Activated CD8-positive, alpha-beta memory T cell treated with anti-CD3 and anti-CD28 coated beads, Interleukin-2, amount 50 U/mL, for 1 hour (primary cell): ENCODE results near the gene ZPR1.
"Not testable (repeated sequence)": the region's sequence is repeated elsewhere in the genome, so short reads cannot be mapped to it uniquely, and the experiment has no call there.

ENCODE experiments used
- DNase-seq: peaks from one replicate; pipeline ENCODE4 v3.0.0-alpha.2; 2020; ENCODE audit errors: extremely low read depth

Gene ZPR1, protein sequence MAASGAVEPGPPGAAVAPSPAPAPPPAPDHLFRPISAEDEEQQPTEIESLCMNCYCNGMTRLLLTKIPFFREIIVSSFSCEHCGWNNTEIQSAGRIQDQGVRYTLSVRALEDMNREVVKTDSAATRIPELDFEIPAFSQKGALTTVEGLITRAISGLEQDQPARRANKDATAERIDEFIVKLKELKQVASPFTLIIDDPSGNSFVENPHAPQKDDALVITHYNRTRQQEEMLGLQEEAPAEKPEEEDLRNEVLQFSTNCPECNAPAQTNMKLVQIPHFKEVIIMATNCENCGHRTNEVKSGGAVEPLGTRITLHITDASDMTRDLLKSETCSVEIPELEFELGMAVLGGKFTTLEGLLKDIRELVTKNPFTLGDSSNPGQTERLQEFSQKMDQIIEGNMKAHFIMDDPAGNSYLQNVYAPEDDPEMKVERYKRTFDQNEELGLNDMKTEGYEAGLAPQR

DNA sequence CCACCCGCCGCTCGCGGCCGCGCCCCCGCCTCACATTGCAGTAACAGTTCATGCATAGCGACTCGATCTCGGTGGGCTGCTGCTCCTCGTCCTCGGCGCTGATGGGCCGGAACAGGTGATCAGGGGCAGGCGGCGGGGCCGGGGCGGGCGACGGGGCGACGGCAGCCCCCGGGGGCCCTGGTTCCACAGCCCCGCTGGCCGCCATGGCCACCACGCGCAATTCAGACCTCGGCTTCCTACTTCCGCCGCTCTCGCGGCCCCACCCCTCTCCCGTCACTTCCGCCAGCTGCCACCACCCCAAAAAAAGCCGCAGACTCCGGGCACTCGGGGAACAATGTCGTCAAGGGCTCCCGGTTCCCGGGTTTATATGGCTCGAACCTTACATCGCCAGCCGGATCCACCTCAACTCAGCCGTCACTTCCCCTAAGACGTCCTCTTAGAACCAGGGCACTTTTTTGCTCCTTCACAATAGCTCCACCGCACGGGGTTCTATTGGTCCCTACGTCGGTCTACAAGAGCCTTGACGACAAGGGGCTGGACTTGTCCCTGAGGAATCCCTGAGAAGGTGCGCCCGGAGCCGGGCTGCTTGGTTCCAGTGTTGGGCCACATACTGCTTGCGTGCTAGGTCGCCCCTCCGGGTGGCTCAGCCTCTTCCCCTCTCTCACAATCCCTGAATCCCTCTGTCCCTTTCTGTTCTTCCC is at the start of gene ZPR1:
Gene ZPR1, minus strand, starts transcription at position 238 of the 701 bp plus-strand sequence. Its CDS starts 33 bp downstream, at position 205.
- DNase-seq = peak; percentile 65

DNA sequence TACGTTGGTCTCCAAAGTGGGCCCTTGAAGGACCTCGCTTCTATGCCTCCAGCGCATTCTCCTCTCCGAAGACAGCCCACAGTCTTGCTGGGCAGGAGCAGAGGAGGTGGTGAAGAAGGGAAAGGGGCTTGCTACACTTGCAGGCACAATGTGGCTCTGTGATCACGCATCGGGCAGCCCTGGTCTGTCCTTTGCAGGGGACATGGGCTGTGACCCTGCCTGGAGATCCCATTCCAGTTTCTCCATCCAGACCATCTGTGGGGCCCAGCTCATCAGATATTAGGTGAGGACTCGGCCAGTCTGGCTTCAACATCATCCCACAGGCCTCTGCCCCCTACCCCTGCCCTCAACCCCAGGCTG is 48.8 kb upstream of the ZPR1 start:
- no peak for DNase-seq

DNA sequence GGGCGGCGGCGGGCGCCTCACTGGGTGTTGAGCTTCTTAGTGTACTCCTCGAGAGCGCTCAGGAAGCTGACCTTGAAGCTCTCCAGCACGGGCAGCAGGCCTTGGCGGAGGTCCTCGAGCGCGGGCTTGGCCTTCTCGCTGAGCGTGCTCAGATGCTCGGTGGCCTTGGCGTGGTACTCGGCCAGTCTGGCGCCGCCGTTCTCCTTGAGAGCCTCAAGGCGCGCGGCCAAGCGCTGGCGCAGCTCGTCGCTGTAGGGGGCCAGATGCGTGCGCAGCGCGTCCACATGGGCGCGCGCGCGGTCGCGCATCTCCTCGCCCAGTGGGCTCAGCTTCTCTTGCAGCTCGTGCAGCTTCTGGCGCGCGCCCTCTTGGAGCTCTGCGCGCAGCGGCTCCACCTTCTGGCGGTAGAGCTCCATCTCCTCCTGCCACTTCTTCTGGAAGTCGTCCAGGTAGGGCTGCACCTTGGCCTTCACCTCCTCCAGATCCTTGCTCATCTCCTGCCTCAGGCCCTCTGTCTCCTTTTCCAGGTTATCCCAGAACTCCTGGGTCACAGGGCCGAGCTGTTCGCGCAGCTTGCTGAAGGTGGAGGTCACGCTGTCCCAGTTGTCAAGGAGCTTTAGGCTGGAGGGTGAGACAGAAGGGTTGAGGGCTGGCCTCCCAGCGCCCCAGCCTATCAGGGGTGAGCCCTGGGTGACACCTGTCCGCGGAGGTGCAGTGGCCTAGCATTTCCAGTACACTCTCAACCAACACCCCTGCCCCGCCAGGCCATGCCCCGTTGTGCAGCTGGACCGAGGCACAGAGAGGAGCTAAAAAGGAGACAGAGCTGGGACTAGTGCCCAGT is 48.2 kb upstream of the ZPR1 start:
- DNase-seq = peak; percentile 57

DNA sequence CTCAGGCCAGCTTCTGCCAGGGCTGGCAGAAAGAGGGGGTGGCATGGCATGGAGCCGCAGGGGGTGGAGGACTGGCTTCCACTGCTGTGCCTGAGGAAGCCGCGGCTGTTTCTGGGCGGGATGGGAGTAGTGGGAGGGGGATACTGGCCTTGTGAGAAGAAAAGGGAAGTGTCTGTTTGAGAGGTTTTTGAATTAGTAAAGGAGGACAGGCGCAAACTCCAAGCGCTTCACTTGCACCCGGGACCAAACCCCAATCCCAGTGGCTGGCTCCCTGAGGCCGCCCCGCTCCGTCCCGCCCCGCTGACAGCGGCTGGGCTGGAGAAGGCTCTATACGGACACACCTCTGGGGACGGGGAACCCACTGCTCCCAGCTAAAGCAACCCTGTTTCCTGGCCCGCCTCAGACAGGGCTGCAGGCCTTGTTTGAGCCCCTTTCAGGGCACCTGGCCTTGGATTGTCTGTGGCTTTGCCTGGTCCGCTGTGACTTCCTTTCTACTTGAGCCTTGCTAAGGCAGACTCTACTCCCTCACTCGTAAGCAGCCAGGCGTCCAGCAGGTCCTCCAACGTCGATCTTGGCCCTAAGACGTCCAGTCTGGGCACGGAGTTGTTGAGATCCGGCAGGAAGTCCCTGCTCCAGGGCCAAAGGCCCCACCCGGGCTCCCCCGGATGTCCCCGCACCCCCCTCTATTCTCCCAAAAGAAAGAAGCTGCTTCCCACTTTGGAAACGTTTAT is 47.4 kb upstream of the ZPR1 start:
- DNase-seq = no peak

DNA sequence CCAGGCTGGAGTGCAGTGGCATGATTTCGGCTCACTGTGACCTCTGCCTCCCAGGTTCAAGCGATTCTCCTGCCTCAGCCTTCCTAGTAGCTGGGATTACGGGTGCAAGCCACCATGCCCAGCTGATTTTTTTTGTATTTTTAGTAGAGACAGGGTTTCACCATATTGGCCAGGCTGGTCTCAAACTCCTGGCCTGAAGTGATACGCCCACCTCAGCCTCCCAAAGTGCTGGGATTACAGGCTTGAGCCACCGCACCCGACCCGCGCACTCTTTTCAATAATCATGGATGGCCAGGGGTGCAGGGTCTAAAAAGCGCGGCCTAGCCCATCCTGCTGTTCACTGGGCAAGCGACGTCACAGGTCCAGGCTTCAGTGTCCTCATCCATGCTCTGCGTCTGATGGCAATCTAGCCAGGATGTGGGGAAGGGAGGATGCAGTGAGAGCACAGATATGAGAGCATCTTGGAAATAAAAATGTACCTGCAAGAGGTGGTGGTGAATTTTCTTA is 46.8 kb upstream of the ZPR1 start:
- not testable (repeated sequence) for DNase-seq

DNA sequence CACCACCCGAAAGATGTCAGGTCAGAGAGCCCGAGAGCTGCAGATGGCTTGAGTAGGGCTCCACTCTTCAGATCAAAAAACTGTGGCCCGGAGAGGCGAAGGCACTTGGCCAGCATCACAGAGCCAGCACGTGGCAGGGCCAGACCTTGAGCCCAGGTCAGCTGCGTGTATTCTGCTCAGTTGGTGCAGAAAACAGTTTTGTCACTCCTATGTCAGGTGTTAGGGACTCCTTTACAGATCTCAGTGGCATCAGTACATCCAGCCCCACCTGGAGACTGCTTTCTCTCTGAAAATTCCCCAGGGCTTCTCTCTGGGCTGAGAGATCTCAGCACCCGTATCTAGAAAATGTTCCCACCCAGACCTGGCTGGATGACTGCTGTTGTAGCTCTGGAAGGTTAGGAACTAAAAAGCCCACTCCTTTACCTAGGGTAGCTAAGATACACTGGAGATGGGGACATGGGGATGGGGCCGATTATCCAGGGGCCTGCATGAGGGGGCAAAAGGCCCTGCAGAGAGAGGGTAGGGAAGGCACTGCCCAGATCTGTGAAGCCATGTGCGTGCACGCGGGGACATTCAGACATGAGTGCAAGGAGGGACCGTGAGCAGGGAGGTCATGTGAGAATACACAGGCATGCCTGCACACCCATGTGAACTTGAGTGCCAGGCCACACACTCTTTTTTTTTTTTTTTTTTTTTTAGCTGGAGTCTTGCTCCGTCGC is 46.2 kb upstream of the ZPR1 start:
- DNase-seq = no peak

DNA sequence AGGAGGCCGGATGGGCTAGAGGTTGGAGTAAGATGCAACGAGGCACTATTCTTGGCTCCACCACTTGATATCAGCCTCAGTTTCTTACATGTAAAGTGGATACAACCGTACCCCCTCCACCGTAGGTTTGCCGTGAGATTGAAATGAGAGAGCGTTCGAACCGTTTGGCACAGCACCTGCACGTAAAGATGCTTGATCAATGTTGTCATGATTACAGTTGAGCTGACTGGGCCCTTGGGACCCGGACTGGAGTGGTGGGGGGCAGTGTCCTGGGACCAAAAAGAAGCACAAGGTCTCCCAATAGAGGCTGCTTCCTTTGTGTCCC is 45.6 kb upstream of the ZPR1 start:
- no peak for DNase-seq

DNA sequence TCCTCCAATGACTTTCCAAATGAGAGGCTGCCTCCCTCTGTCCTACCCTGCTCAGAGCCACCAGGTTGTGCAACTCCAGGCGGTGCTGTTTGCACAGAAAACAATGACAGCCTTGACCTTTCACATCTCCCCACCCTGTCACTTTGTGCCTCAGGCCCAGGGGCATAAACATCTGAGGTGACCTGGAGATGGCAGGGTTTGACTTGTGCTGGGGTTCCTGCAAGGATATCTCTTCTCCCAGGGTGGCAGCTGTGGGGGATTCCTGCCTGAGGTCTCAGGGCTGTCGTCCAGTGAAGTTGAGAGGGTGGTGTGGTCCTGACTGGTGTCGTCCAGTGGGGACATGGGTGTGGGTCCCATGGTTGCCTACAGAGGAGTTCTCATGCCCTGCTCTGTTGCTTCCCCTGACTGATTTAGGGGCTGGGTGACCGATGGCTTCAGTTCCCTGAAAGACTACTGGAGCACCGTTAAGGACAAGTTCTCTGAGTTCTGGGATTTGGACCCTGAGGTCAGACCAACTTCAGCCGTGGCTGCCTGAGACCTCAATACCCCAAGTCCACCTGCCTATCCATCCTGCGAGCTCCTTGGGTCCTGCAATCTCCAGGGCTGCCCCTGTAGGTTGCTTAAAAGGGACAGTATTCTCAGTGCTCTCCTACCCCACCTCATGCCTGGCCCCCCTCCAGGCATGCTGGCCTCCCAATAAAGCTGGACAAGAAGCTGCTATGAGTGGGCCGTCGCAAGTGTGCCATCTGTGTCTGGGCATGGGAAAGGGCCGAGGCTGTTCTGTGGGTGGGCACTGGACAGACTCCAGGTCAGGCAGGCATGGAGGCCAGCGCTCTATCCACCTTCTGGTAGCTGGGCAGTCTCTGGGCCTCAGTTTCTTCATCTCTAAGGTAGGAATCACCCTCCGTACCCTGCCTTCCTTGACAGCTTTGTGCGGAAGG is 44.8 kb upstream of the ZPR1 start:
- DNase-seq = no peak

DNA sequence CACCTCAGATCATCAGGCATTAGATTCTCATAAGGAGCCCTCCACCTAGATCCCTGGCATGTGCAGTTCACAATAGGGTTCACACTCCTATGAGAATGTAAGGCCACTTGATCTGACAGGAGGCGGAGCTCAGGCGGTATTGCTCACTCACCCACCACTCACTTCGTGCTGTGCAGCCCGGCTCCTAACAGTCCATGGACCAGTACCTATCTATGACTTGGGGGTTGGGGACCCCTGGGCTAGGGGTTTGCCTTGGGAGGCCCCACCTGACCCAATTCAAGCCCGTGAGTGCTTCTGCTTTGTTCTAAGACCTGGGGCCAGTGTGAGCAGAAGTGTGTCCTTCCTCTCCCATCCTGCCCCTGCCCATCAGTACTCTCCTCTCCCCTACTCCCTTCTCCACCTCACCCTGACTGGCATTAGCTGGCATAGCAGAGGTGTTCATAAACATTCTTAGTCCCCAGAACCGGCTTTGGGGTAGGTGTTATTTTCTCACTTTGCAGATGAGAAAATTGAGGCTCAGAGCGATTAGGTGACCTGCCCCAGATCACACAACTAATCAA is 44.0 kb upstream of the ZPR1 start:
- DNase-seq = no peak

DNA sequence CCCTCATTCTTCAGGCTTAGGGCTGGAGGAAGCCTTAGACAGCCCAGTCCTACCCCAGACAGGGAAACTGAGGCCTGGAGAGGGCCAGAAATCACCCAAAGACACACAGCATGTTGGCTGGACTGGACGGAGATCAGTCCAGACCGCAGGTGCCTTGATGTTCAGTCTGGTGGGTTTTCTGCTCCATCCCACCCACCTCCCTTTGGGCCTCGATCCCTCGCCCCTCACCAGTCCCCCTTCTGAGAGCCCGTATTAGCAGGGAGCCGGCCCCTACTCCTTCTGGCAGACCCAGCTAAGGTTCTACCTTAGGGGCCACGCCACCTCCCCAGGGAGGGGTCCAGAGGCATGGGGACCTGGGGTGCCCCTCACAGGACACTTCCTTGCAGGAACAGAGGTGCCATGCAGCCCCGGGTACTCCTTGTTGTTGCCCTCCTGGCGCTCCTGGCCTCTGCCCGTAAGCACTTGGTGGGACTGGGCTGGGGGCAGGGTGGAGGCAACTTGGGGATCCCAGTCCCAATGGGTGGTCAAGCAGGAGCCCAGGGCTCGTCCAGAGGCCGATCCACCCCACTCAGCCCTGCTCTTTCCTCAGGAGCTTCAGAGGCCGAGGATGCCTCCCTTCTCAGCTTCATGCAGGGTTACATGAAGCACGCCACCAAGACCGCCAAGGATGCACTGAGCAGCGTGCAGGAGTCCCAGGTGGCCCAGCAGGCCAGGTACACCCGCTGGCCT is 42.5 kb upstream of the ZPR1 start:
- DNase-seq = no peak

DNA sequence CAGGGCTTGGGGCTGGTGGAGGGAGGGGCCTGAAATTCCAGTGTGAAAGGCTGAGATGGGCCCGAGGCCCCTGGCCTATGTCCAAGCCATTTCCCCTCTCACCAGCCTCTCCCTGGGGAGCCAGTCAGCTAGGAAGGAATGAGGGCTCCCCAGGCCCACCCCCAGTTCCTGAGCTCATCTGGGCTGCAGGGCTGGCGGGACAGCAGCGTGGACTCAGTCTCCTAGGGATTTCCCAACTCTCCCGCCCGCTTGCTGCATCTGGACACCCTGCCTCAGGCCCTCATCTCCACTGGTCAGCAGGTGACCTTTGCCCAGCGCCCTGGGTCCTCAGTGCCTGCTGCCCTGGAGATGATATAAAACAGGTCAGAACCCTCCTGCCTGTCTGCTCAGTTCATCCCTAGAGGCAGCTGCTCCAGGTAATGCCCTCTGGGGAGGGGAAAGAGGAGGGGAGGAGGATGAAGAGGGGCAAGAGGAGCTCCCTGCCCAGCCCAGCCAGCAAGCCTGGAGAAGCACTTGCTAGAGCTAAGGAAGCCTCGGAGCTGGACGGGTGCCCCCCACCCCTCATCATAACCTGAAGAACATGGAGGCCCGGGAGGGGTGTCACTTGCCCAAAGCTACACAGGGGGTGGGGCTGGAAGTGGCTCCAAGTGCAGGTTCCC is 41.8 kb upstream of the ZPR1 start, which contains the start of gene APOC3:
Gene APOC3, plus strand, starts transcription at position 383 of the 659 bp plus-strand sequence. CDS start 676 bp downstream, outside the sequence.
- no peak for DNase-seq

DNA sequence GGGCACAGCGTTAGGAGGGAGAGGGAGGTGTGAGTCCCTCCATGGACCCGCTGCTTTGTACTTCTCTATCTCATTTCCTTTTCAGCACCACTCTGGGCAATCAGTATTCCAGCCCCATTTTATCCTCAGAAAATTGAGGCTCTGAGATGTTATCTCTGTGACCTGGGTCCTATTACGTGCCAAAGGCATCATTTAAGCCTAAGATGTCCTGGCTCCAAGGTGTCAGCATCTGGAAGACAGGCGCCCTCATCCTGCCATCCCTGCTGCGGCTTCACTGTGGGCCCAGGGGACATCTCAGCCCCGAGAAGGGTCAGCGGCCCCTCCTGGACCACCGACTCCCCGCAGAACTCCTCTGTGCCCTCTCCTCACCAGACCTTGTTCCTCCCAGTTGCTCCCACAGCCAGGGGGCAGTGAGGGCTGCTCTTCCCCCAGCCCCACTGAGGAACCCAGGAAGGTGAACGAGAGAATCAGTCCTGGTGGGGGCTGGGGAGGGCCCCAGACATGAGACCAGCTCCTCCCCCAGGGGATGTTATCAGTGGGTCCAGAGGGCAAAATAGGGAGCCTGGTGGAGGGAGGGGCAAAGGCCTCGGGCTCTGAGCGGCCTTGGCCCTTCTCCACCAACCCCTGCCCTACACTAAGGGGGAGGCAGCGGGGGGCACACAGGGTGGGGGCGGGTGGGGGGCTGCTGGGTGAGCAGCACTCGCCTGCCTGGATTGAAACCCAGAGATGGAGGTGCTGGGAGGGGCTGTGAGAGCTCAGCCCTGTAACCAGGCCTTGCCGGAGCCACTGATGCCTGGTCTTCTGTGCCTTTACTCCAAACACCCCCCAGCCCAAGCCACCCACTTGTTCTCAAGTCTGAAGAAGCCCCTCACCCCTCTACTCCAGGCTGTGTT is 41.1 kb upstream of the ZPR1 start:
- DNase-seq = no peak

DNA sequence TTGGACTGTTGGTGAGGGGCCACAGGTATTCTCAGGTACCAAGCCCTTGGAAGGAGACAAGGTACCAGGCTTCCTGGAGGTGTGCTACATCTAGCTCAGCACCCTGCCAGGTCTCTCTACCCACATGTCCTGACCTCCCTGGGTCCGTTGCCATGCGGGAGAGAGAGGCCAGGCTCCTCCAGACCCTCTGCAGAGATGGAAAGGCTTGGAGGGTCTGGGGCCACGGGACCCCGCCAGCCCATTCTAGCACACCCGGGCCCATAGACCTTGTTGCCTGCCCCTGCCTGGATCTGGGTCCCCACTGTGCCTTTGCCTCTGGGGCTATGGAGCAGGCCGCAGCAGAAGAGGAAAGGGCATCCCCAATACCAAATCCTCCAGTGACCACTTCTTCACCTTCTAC is 39.6 kb upstream of the ZPR1 start:
- DNase-seq = no peak

DNA sequence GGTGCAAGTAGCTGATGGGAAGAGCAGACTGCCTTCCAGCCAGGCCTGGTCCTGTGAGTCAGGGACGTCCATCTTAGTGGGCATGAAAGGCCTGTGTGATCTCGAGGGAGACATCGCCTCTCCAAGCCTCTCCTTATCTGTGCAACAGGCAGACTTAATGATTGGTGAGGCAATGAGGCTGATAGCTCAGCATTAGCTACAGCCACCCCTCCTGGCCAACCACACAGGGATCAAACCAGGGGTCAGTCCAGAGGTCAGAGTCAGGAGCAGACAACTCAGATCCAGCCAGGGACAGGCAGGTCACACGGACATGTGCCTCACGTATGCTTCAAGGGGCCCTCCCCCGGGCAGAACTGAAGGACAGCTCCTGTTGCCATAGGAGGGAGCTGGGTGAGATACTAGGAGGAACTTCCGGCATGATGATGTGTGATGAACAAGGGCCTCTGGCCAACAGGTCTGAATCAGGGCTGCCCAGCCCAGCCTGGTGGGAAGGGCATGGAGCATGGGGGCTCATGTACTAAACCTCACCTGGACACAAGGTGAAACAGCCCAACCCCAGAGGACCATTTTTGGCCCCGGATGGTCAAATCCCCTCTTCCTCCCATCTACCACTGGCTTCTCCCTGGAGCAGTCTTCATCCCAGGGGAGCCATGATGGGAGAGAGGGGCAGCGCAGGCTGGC is 39.1 kb upstream of the ZPR1 start:
- no peak for DNase-seq

DNA sequence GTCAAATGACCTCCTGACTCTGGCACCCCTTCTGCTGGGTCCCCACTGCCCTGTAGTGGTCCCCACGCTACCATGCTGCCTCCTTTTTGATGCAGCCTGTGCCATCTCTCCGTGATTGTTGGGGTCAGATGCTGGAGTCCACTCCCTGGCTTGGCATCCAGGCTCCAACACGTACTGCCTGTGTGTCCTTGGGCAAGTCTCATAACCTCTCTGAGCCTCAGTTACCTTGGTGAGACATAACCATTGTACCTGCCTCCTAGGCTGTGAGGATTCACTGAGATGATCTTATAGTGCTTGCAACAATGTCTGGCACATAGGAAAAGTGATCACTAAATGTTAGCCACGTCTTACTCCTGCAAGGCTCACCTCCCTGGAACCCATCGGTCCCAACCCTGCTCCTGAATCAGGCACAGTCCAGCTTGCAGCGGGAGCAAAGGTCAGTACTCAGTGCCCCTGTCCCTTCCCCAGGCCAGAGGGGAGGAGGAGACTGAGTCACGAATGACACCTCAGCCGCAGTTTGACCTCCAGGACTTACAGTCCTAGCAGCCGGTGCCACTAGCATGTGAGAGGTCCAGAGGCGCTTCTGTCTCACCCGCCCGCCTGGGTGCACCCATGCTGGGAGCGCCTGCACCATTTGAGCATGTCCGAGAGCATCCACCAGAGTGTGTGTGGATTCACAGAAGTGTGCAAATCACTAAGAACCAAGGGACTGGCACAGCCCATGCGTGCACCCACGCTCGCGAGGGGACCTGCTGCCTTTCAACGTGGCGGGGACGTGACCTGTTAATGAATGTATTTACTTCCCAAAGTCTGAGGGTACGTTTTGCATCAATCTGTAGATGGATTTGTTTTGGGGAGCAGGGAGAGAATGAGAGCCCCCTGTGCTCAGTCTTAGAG is 38.3 kb upstream of the ZPR1 start:
- no peak for DNase-seq
